IMR-90 (cell line): ENCODE results near the gene RNFT2. TPM values are rescaled to one million over a fixed set of nuclear protein-coding genes. Genes with fewer than 3 reads are reported as not detected.

ENCODE experiments used
- ATAC-seq: fragments of 200-7000 bp; cut with Tn5 transposase; 2 replicates; pipeline ENCODE4 v1.9.1; 2020; ENCODE audit warnings: low read depth, mild to moderate bottlenecking, moderate library complexity
- BruUV-seq: library from RNA; stranded (reverse); fragments of 400-500 nt; replicated peaks from 2 replicates; lab custom pipeline; 2021; lab: Mats Ljungman, UMichigan
- CTCF ChIA-PET: fragments of 300-600 bp; formaldehyde crosslinking; extraction: SDS; loops from one replicate; lab custom pipeline; 2021; ENCODE audit warnings: antibody characterized with exemption; lab: Yijun Ruan, JAX
- POLR2A ChIA-PET: fragments of 300-600 bp; sonication (Branson Sonifier 250); formaldehyde crosslinking; loops from one replicate; lab custom pipeline; 2022; ENCODE audit warnings: antibody characterized with exemption; ENCODE audit not compliant: unreplicated experiment; lab: Charles Lee
- DNase-seq: peaks from one replicate; pipeline ENCODE4 v3.0.0; 2013
- H2AFZ ChIP-seq: replicated peaks from 2 replicates; pipeline ENCODE3; 2013; ENCODE audit warnings: low read length, mild to moderate bottlenecking; ENCODE audit not compliant: poor library complexity
- H2AK5ac ChIP-seq: 2 replicates; pipeline ENCODE4 v1.6.1; 2013; ENCODE audit warnings: low read depth, low read length, inconsistent platforms
- H2AK9ac ChIP-seq: replicated peaks from 2 replicates; pipeline ENCODE3; 2013; ENCODE audit warnings: mild to moderate bottlenecking, low read depth, low read length, moderate library complexity; ENCODE audit not compliant: poor library complexity
- H2BK120ac ChIP-seq: 2 replicates; pipeline ENCODE4 v1.6.1; 2013; ENCODE audit warnings: low read depth, low read length, inconsistent platforms
- H2BK15ac ChIP-seq: 3 replicates; pipeline ENCODE4 v1.6.1; 2013; ENCODE audit warnings: low read depth, low read length, inconsistent platforms
- H2BK20ac ChIP-seq: 2 replicates; pipeline ENCODE4 v1.6.1; 2013; ENCODE audit warnings: low read depth, mild to moderate bottlenecking, inconsistent platforms, low read length, moderate library complexity
- H2BK5ac ChIP-seq: 2 replicates; pipeline ENCODE4 v1.6.1; 2013; ENCODE audit warnings: mild to moderate bottlenecking, low read depth, low read length, inconsistent platforms; ENCODE audit not compliant: poor library complexity, severe bottlenecking
- H3K14ac ChIP-seq: replicated peaks from 2 replicates; pipeline ENCODE4 v1.6.1; 2013; ENCODE audit warnings: low read depth, low read length, inconsistent platforms
- H3K18ac ChIP-seq: 2 replicates; pipeline ENCODE4 v1.6.1; 2013; ENCODE audit warnings: low read depth, low read length, control low read depth
- H3K23ac ChIP-seq: 2 replicates; pipeline ENCODE4 v1.6.1; 2013; ENCODE audit warnings: low read depth, low read length, inconsistent platforms
- H3K27ac ChIP-seq: 2 replicates; pipeline ENCODE4 v1.5.1; 2013; ENCODE audit warnings: mild to moderate bottlenecking, control low read depth, low read length; ENCODE audit not compliant: insufficient read depth
- H3K27me3 ChIP-seq: 2 replicates; pipeline ENCODE4 v1.6.1; 2013; ENCODE audit warnings: low read length; ENCODE audit not compliant: control insufficient read depth, insufficient read depth
- H3K36me3 ChIP-seq: 2 replicates; pipeline ENCODE4 v1.6.1; 2013; ENCODE audit warnings: low read length, mixed read lengths; ENCODE audit not compliant: control insufficient read depth, insufficient read depth
- H3K4ac ChIP-seq: 2 replicates; pipeline ENCODE4 v1.6.1; 2013; ENCODE audit warnings: low read depth, low read length, inconsistent platforms
- H3K4me1 ChIP-seq: 2 replicates; pipeline ENCODE4 v1.6.1; 2013; ENCODE audit warnings: low read length, mixed read lengths; ENCODE audit not compliant: control insufficient read depth, insufficient read depth
- H3K4me2 ChIP-seq: 2 replicates; pipeline ENCODE4 v1.6.1; 2013; ENCODE audit warnings: low read depth, mild to moderate bottlenecking, control low read depth, low read length, moderate library complexity
- H3K4me3 ChIP-seq: 2 replicates; pipeline ENCODE4 v1.5.1; 2013; ENCODE audit warnings: low read depth, mild to moderate bottlenecking, control low read depth, low read length, moderate library complexity; ENCODE audit not compliant: insufficient read depth
- H3K56ac ChIP-seq: 2 replicates; pipeline ENCODE4 v1.6.1; 2013; ENCODE audit warnings: low read length, inconsistent platforms; ENCODE audit not compliant: insufficient read depth; ENCODE audit errors: extremely low read depth
- H3K79me1 ChIP-seq, 2 experiments: 2 replicates each; pipeline ENCODE4 v1.6.1; 2013; ENCODE audit warnings: low read length in 2 of 2, inconsistent platforms in 1 of 2, low read depth in 1 of 2
- H3K9ac ChIP-seq: 2 replicates; pipeline ENCODE4 v1.6.1; 2013; ENCODE audit warnings: low read depth, low read length, control low read depth
- H3K9me1 ChIP-seq: 2 replicates; pipeline ENCODE4 v1.6.1; 2013; ENCODE audit warnings: low read length, inconsistent platforms; ENCODE audit not compliant: insufficient read depth
- H3K9me3 ChIP-seq: 2 replicates; pipeline ENCODE4 v1.6.1; 2013; ENCODE audit warnings: low read length; ENCODE audit not compliant: control insufficient read depth, insufficient read depth
- H4K20me1 ChIP-seq: 2 replicates; pipeline ENCODE4 v1.6.1; 2013; ENCODE audit warnings: low read length, inconsistent platforms; ENCODE audit not compliant: insufficient read depth
- H4K5ac ChIP-seq: 2 replicates; pipeline ENCODE4 v1.6.1; 2013; ENCODE audit warnings: mild to moderate bottlenecking, low read depth, low read length, control low read depth
- H4K8ac ChIP-seq, 2 experiments: 2 replicates each; pipeline ENCODE4 v1.6.1; 2013; ENCODE audit warnings: low read depth in 2 of 2, low read length in 2 of 2, control low read depth in 1 of 2, inconsistent platforms in 1 of 2
- H4K91ac ChIP-seq: 2 replicates; pipeline ENCODE4 v1.6.1; 2013; ENCODE audit warnings: low read depth, low read length, inconsistent platforms; ENCODE audit not compliant: insufficient read depth
- MAFK ChIP-seq: IDR thresholded peaks from 2 replicates; pipeline ENCODE4 v1.6.1; 2012; ENCODE audit warnings: low read depth, low read length, improper control_type of control experiment
- MXI1 ChIP-seq: IDR thresholded peaks from 2 replicates; pipeline ENCODE4 v1.6.1; 2012; ENCODE audit warnings: low read depth, mild to moderate bottlenecking, low read length, moderate library complexity, borderline replicate concordance
- RFX5 ChIP-seq: IDR thresholded peaks from 2 replicates; pipeline ENCODE4 v1.8.0; 2012; ENCODE audit warnings: low read depth, mild to moderate bottlenecking, low read length, moderate library complexity
- SMC3 ChIP-seq: fragments of 150-350 bp; IDR thresholded peaks from 2 replicates; pipeline ENCODE4 v1.6.1; 2016; ENCODE audit warnings: low read depth, mild to moderate bottlenecking, antibody characterized with exemption, low read length, moderate library complexity
- WGBS, 2 experiments: methylation state at CpG; one replicate each; pipeline versions ENCODE4 v1.1.5 to v1.1.7; 2013; ENCODE audit warnings: missing lambda C conversion rate in 2 of 2; ENCODE audit not compliant: insufficient read length in 1 of 2; ENCODE audit errors: extremely low coverage in 2 of 2; 5-methylcytosine and 5-hydroxymethylcytosine counted together
- dilution Hi-C: fragments of 300-500 bp; cut with HindIII; formaldehyde crosslinking; loops from one replicate; pipeline ENCODE4 v1.14.3; 2018; ENCODE audit warnings: low sequenced_read_pairs; ENCODE audit not compliant: unreplicated experiment
- in situ Hi-C: fragments of 300-500 bp; cut with MboI; formaldehyde crosslinking; loops from 3 replicates; pipeline ENCODE4 v1.14.3; 2019; ENCODE audit warnings: low sequenced_read_pairs, inconsistent platforms, mixed read lengths
- intact Hi-C: fragments of 100-400 bp; cut with micrococcal nuclease; formaldehyde crosslinking; loops from 2 replicates; pipeline ENCODE4 v1.10.0; 2022
- polyA plus RNA-seq, 3 experiments: library from polyadenylated mRNA; depleted of rRNA; stranded (reverse); fragments of >200 nt; gene quantifications; 2 replicates each; pipeline ENCODE4 v1.2.3, GENCODE V29; 2012; ENCODE audit warnings: low replicate concordance in 1 of 3
- total RNA-seq: library from RNA; depleted of rRNA; stranded (reverse); fragments of >200 nt; gene quantifications from 2 replicates; pipeline ENCODE4 v1.2.3, GENCODE V29; 2012
- TF ChIP-seq, protein P1 (sequence below): fragments of 150-350 bp; IDR thresholded peaks from 2 replicates; pipeline ENCODE4 v1.6.1; 2017; ENCODE audit warnings: mild to moderate bottlenecking, antibody characterized with exemption, low read length, low read depth
- TF ChIP-seq, protein P2 (sequence below): fragments of 150-350 bp; IDR thresholded peaks from 2 replicates; pipeline ENCODE4 v1.6.1; 2016; ENCODE audit warnings: low read depth, mild to moderate bottlenecking, low read length, moderate library complexity, borderline replicate concordance

Gene RNFT2
- total and polyA plus RNA-seq, 2 of the 4 experiments (the other 2 are of a cell fraction), result 1.6 to 2.3 TPM

DNA sequence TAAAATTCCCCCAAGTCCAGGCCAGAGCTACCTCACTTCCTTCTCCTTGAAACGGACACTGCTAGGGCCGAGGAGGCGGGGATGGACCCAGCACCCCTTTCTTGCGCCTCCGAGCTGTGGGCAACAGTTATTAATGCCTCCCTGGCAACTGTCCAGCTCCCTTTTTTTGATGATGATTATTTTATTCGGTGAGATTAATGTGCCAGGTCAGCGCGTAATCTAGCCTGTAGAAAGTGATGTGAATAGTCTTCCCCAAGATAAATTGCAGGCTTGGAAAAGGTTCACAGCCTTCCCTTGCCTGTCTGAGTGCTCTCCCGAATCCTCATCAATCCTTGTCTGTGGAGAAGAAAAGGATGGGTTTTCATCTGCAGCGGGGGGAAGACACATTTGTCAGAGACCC is 54.3 kb downstream of the RNFT2 start:
- TF ChIP-seq MAFK (0 out of 2 replicates have a peak, but pooled peaks have one; percentile 16), MXI1 (no peak), SMC3 (no peak), RFX5 (no peak)
- TF ChIP-seq, protein P1, sequence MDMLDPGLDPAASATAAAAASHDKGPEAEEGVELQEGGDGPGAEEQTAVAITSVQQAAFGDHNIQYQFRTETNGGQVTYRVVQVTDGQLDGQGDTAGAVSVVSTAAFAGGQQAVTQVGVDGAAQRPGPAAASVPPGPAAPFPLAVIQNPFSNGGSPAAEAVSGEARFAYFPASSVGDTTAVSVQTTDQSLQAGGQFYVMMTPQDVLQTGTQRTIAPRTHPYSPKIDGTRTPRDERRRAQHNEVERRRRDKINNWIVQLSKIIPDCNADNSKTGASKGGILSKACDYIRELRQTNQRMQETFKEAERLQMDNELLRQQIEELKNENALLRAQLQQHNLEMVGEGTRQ, result no peak
- TF ChIP-seq, protein P2, sequence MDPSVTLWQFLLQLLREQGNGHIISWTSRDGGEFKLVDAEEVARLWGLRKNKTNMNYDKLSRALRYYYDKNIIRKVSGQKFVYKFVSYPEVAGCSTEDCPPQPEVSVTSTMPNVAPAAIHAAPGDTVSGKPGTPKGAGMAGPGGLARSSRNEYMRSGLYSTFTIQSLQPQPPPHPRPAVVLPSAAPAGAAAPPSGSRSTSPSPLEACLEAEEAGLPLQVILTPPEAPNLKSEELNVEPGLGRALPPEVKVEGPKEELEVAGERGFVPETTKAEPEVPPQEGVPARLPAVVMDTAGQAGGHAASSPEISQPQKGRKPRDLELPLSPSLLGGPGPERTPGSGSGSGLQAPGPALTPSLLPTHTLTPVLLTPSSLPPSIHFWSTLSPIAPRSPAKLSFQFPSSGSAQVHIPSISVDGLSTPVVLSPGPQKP, result no peak
- dilution Hi-C loops (no loop called here), in situ Hi-C loops (no loop called here), intact Hi-C loops (no loop called here)
- Histone ChIP-seq H4K91ac (no peak overlapping the region), H3K4ac (no peak overlapping the region), H3K27me3 (no peaks in the 10 kb centered on the region), H4K5ac (no peak overlapping the region), H3K14ac (no peak overlapping the region), H2AFZ (no peak overlapping the region), H4K20me1 (no peaks in the 10 kb centered on the region), H3K18ac (no peak overlapping the region), H3K79me1 (no peaks in the 10 kb centered on the region), H2BK20ac (no peak overlapping the region), H3K36me3 (no peaks in the 10 kb centered on the region), H3K27ac (no peak overlapping the region), H3K23ac (no peak overlapping the region), H3K9me1 (no peaks in the 10 kb centered on the region), H3K9ac (no peak overlapping the region), H3K9me3 (no peaks in the 10 kb centered on the region), H4K8ac (no peak overlapping the region), H3K56ac (no peak overlapping the region), H2BK120ac (no peak overlapping the region), H2AK5ac (no peak overlapping the region), H3K4me1 (no peaks in the 10 kb centered on the region; the same call in 1 of the 2 replicates), H2AK9ac (no peak overlapping the region), H3K4me2 (no peak overlapping the region), H2BK15ac (no peak overlapping the region), H3K4me3 (no peak overlapping the region), H2BK5ac (no peak overlapping the region)
- no TSS peak for BruUV-seq
- DNase-seq (no peak), ATAC-seq (no peak)
- WGBS, 2 experiments, result no CpG with 5 or more reads among the region's 10 CpGs
- POLR2A ChIA-PET, result no interaction called here
- CTCF ChIA-PET, result interaction anchor here (1.1 kb wide), 1 partner anchor 8 kb away, joined by 3 read pairs; no protein-coding TSS in a partner anchor
